HFFc6 (cell line): ENCODE data around the gene PHF14. TPM values are rescaled to one million over a fixed set of nuclear protein-coding genes. Genes with fewer than 3 reads are reported as not detected.

ENCODE experiments used
- DNase-seq: peaks from one replicate; pipeline ENCODE4 v3.0.0-alpha.2; 2018
- H3K27ac Mint-ChIP-seq: 2 replicates; pipeline ENCODE4 v1.8.0; 2020; ENCODE audit warnings: mild to moderate bottlenecking, mixed read lengths
- H3K27me3 Mint-ChIP-seq: 2 replicates; pipeline ENCODE4 v1.8.0; 2021; ENCODE audit warnings: mild to moderate bottlenecking, moderate library complexity, mixed read lengths; ENCODE audit not compliant: insufficient read depth
- H3K36me3 Mint-ChIP-seq: 2 replicates; pipeline ENCODE4 v1.8.0; 2021; ENCODE audit warnings: low read depth, mixed read lengths
- H3K4me1 Mint-ChIP-seq: 2 replicates; pipeline ENCODE4 v1.8.0; 2020; ENCODE audit warnings: low read depth, mixed read lengths
- H3K4me3 Mint-ChIP-seq: 2 replicates; pipeline ENCODE4 v1.8.0; 2020; ENCODE audit warnings: mild to moderate bottlenecking, moderate library complexity, mixed read lengths
- H3K9me3 Mint-ChIP-seq: 2 replicates; pipeline ENCODE4 v1.8.0; 2020; ENCODE audit warnings: mild to moderate bottlenecking, mixed read lengths
- total RNA-seq, 6 experiments: library from RNA; stranded (reverse); fragmentation: NEBNext Ultra II Directional; extraction: Animal tissue kit (Norgen Biotek cat#: 25700); gene quantifications; 2 replicates in 1 of 6; 3 replicates in 5 of 6; pipeline ENCODE4 v1.2.3, GENCODE V29; 2021
- TF ChIP-seq, protein P1 (sequence below): fragments of 200-600 bp; sonication (generic); IDR thresholded peaks from 2 replicates; pipeline ENCODE4 v1.5.0; 2021; ENCODE audit warnings: antibody characterized with exemption, mild to moderate bottlenecking

PHF14 gene
- total RNA-seq, 6 experiments from 2014 or later = 11.4 to 15.8 (median 13.3) TPM

- peaks cover 29% of the 10 kb centered on the region for H3K4me1 Mint-ChIP-seq
- no peak for DNase-seq
- H3K4me3 Mint-ChIP-seq = peak overlapping the region; percentile 73
- no peak overlapping the region for H3K27ac Mint-ChIP-seq
- no peaks in the 10 kb centered on the region for H3K36me3 Mint-ChIP-seq
- TF ChIP-seq, protein P1, sequence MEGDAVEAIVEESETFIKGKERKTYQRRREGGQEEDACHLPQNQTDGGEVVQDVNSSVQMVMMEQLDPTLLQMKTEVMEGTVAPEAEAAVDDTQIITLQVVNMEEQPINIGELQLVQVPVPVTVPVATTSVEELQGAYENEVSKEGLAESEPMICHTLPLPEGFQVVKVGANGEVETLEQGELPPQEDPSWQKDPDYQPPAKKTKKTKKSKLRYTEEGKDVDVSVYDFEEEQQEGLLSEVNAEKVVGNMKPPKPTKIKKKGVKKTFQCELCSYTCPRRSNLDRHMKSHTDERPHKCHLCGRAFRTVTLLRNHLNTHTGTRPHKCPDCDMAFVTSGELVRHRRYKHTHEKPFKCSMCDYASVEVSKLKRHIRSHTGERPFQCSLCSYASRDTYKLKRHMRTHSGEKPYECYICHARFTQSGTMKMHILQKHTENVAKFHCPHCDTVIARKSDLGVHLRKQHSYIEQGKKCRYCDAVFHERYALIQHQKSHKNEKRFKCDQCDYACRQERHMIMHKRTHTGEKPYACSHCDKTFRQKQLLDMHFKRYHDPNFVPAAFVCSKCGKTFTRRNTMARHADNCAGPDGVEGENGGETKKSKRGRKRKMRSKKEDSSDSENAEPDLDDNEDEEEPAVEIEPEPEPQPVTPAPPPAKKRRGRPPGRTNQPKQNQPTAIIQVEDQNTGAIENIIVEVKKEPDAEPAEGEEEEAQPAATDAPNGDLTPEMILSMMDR = no peak
- peaks cover 1% of the 10 kb centered on the region for H3K27me3 Mint-ChIP-seq
- no peaks in the 10 kb centered on the region for H3K9me3 Mint-ChIP-seq
These were observed 215.0 kb downstream of the PHF14 start for GRCh38 chr7:11188529-11189310.

DNA sequence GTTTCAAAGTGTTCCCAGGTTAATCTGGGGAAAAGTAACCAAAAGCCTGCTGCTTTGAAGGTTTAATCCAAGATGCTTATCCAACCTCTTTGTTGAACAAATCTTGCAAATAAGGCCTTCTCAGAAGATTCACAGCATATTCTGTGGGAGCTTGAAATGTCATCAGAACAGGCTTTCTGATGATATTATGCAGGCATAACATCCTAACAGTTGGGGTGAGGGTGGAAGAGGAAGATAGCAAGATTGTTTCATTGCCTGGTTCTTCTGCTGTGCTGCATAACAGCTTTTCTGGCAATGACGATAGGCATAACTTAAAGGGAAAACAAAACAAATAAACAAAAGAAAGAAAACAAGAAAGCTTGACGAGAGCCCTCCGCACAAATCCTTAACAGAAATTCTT lies 217.4 kb downstream of the PHF14 start:
- Mint-ChIP-seq H3K4me1 (peaks cover 31% of the 10 kb centered on the region), H3K9me3 (no peaks in the 10 kb centered on the region), H3K4me3 (no peak overlapping the region), H3K27ac (no peak overlapping the region), H3K36me3 (no peaks in the 10 kb centered on the region), H3K27me3 (peaks cover 1% of the 10 kb centered on the region)
- DNase-seq = no peak
- TF ChIP-seq, protein P1 = no peak

DNA sequence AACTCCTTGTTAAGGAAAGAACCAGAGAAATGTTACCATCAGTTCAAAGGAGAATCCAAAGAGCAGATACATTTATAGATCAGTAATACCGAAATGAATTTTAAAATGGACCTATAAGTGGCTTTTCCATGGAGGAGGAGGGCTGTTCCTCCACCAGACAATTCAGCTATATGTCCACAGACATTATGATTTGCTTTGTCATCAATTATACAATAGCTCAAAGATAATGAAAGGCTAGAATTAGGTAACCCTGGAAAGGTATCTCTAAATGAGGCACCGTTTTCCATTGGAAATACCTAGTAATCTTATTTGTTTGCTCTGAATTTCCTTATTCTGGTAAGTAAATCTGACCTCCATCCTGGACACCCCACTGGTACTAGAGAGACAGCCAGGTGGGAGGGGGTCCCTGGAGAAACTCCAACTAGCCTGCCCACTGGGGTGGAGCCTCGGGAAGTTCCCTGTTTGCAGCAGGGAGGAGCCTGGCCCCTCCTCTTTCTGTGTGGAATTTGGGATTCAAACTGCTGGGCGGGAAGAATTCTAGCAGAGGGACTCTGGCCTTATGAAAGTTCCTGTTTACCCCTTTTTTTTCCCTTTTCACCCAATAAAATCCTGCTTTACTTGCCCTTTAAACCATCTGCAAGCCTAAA lies 218.0 kb downstream of the PHF14 start:
- Mint-ChIP-seq H3K27me3 (peaks cover 2% of the 10 kb centered on the region; the same call in 1 of the 2 replicates), H3K4me3 (no peak overlapping the region), H3K27ac (no peak overlapping the region), H3K36me3 (no peaks in the 10 kb centered on the region), H3K4me1 (peaks cover 31% of the 10 kb centered on the region), H3K9me3 (no peaks in the 10 kb centered on the region)
- no peak for DNase-seq
- TF ChIP-seq, protein P1 = no peak

DNA sequence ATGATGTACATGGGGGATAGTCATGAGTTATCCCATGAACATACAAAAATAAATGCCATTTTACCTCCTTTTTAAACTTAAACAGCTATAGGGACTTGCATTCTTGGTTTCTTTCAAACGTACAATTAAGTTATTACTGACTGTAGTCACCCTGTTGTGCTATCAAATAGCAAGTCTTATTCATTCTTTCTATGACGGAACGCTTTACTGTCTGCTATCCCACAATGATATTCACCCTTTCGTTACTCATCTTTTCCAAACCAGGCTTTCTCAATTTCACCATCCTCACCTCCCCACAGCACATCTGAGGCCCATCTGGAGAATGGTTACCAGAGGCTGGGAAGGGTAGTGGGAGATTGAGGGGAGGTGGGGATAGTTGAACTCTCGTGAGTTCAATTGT lies 218.8 kb downstream of the PHF14 start:
- peak; percentile 56 for DNase-seq
- H3K27ac Mint-ChIP-seq = peak overlapping the region; percentile 45
- H3K4me3 Mint-ChIP-seq = peak overlapping the region; percentile 78
- peaks cover 2% of the 10 kb centered on the region; the same call in 1 of the 2 replicates for H3K27me3 Mint-ChIP-seq
- H3K4me1 Mint-ChIP-seq = peaks cover 31% of the 10 kb centered on the region
- no peaks in the 10 kb centered on the region for H3K36me3 Mint-ChIP-seq
- TF ChIP-seq, protein P1 = no peak
- no peaks in the 10 kb centered on the region for H3K9me3 Mint-ChIP-seq

- H3K4me1 Mint-ChIP-seq = peaks cover 31% of the 10 kb centered on the region
- H3K27ac Mint-ChIP-seq = peak overlapping the region; percentile 69; the same call in 1 of the 2 replicates
- TF ChIP-seq, protein P1 = no peak
- peak overlapping the region; percentile 78 for H3K4me3 Mint-ChIP-seq
- no peaks in the 10 kb centered on the region for H3K9me3 Mint-ChIP-seq
- no peaks in the 10 kb centered on the region for H3K36me3 Mint-ChIP-seq
- H3K27me3 Mint-ChIP-seq = peaks cover 2% of the 10 kb centered on the region; the same call in 1 of the 2 replicates
- peak; percentile 18 for DNase-seq
These were observed 219.6 kb downstream of the PHF14 start for GRCh38 chr7:11193131-11193867.
